HG02623 (cell line): ENCODE measurements around the gene GP1BB.

ENCODE experiments used
- ATAC-seq: cut with Tn5 transposase; IDR thresholded peaks from one replicate; pipeline ENCODE4 v1.9.1; 2021; ENCODE audit warnings: moderate library complexity; ENCODE audit not compliant: unreplicated experiment

The GP1BB gene

GRCh38 chr22:19764636-19765476 is 41.5 kb downstream of the GP1BB start:
- no peak for ATAC-seq

DNA sequence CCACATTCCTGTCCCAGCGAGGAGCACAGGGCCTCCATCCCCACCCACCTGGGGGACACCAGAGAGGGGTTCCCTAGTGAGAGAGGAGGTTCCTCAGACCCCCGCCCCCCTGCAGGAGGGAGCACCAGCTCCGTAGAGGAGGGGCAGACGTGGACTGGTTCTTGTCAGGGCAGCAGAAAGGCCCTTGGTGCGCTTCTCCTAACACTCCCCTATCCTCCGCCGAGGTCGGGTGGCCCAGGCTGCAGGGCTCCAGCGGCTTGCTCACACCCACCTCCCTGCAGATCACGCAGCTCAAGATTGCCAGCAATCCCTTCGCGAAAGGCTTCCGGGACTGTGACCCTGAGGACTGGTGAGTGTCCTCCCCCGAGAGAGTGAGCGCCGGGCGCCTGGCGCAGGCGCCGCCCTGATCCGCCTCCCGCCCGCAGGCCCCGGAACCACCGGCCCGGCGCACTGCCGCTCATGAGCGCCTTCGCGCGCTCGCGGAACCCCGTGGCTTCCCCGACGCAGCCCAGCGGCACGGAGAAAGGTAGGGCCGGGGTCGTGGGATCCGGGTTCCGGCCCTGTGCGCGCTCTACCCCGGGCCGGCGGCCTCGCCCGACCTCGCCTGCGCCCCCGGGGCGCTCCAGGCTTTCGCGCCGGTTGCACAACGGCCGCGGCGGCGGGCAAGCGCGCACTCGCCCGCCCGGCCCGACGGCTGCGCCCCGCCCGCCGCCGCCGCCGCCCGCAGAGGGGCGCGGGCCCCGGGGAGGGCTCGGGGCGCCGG is 42.3 kb downstream of the GP1BB start:
- no peak for ATAC-seq

DNA sequence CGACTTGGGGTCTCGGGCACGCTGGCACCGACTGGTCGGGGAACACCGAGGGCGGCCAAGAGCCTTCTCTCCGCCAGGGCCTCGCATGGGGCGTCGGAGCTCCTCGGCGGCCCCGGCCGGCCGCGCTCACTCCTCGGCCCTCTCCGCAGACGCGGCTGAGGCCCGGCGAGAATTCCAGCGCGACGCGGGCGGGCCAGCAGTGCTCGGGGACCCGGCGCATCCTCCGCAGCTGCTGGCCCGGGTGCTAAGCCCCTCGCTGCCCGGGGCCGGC is 42.8 kb downstream of the GP1BB start:
- no peak for ATAC-seq

DNA sequence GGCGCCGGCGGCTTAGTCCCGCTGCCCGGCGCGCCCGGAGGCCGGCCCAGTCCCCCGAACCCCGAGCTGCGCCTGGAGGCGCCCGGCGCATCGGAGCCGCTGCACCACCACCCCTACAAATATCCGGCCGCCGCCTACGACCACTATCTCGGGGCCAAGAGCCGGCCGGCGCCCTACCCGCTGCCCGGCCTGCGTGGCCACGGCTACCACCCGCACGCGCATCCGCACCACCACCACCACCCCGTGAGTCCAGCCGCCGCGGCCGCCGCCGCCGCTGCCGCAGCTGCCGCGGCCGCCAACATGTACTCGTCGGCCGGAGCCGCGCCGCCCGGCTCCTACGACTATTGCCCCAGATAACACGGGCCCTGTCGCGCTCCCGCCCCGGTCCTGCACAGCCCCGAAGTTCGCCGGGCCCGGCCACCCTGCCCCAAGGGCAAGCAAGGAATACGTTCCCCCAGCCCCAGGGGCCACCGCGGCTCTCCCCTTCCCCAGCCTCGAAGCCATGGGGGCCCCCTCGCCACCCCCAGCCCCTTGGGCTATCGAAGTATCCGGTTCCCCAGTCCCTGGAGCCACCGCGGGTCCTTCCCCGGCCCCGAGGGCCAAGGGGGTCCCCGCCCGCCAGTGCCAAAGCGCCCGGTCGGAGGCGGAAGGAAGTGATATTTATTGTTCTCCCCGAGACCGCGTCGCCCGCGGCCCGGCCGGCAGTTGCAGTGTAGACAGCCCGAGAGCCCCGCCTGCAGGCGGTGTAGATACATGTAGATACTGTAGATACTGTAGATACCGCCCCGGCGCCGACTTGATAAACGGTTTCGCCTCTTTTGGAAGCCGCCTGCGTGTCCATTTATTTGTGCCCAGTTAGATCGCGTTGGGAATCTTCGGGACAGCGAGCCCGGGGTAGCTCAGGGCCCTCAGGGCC is 43.4 kb downstream of the GP1BB start:
- ATAC-seq: no peak

DNA sequence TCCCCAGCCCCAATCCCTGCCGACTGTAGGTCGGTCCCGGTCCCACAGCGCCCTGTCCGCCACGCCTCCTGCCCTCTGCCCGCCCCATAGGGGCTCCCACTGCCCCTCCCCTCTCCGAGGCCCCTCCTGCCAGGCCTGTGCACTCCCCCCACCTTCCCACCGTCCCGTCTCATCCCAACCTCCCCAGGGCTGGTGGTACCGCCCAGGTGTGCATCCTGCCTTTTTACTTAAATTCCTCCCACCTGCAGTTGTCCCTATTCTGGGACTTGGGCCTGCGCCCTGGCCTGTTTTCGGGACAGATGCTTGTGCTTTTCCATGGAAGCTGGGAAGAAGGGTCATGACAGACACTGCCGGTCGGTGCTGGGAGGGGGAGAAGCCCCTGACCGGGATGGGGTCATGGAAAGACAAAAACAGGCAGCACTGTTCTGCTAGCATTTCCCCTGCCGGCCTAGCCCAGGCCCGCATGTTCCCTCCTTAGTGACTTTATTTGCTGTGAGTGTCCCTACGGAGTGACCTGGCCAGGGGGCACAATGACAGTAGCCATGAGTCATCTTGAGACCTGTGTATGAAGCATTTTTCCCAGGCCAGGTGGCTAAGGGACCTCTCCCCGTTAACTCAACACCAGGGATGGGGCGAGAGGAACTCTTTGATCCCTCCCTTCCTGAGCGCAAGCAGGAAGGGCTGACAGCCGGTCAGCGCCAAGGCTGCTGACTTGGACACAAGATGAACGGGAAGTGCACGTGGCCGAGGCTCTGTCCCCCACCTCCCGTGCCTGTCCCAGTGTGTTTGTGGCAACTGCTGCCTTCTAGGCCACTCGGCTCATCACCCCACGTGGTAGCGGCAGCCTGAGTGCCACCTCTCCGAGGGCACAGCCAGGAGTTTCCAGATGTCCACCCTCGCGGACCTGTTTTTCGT is 44.3 kb downstream of the GP1BB start:
- no peak for ATAC-seq

- ATAC-seq: no peak
Observed at GRCh38 chr22:19769393-19769715, 46.0 kb downstream of the GP1BB start.

DNA sequence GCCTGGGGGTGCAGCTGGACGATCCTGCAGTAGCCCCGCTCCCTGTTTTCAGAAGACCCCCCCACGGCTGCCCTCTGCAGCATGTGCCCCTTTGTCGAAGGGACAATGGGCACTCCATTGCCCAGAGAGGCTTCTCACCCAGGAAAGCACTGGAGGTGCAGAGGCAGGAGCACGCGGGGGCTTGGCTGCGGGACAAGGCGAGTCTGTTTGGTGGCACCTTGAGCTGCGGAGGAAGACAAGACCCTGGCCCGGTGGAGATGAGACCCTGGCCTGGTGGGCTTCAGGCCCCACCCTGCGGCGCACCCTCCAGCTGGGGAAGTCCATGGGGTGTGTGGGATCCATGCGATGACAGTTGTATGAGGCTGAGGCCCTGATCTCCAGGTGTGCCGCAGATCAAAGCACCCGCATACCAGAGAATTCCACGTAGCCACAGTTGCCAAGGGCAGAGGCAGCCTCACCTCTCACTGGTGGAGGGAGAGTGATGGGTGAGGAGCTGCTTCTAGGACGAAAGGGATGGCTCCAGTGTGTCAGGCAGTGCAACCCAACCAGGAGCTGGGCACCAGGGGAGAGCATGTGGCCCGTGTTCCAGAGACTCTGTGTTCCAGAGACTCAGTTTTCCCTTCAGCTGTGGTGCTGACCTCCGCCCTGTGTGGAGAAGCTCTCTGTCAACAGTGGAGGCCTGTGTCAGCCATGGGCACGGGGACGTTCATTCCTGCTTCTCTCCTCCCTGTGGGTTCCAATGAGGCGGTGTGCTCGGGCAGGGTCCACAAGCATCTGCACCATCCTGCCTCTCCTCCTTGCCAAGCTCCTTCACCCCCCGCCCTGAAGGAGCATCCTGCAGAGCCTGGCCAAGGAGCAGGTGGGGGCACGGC is 47.2 kb downstream of the GP1BB start:
- no peak for ATAC-seq

GRCh38 chr22:19772422-19772672 is 49.0 kb downstream of the GP1BB start:
- ATAC-seq: no peak

DNA sequence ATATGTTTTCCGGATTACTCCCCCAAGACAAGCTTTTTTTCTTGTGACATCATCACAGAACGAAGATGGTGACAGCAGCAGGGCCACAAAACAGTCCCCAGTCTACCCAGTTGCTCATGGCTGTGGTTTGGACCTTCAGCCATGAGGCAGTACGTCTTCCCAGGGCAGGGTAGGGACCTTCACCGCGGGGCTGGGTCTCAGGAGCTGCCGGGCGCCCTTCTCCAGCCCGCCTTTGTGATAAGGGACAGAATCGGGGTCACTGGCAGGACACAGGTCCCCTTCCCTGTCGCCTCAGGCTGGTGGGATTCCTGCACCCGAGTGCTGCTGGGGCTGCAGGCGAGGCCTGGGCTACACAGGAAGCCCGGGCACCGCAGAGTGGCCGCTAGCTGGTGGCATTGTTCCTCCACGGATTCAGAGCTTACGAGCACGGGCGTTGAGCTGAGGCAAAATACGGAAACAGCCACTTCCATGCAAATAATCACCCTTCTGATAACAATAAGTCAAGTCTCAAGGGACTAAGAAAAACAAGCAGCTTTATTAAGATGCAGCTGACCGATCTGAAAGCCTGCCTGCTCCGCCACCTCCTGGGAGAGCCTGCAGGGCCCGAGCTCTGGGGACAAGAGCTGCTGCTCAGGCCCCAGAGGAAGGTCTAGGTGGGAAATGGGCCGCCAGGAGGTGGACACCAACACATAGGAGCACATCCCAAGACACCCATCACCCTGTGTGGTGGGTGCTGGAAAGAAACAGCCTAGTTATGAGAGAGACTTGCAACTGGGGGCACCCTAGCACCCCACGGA is 49.5 kb downstream of the GP1BB start:
- ATAC-seq: peak; percentile 63

- ATAC-seq: no peak
Observed at GRCh38 chr22:19773470-19774040, 50.2 kb downstream of the GP1BB start.
